Trophoblast cell (in vitro differentiated cells and primary cell): Measurements from ENCODE around the gene UTS2.
A peak's percentile ranks its signal among the peaks of the same experiment; 100 is the strongest.

ENCODE experiments used
- DNase-seq, 2 donors: peaks; one replicate each; pipeline ENCODE4 v3.0.0-alpha.2; 2016
- H2AFZ ChIP-seq: 2 replicates; pipeline ENCODE4 v1.6.1; 2013; ENCODE audit warnings: low read length, moderate library complexity, mild to moderate bottlenecking; ENCODE audit not compliant: insufficient read depth, poor library complexity
- H2AK5ac ChIP-seq: 2 replicates; pipeline ENCODE4 v1.6.1; 2013; ENCODE audit warnings: mild to moderate bottlenecking, low read length
- H2BK120ac ChIP-seq: 2 replicates; pipeline ENCODE4 v1.6.1; 2013; ENCODE audit warnings: low read length, mild to moderate bottlenecking, moderate library complexity; ENCODE audit not compliant: insufficient read depth, poor library complexity
- H2BK12ac ChIP-seq: 2 replicates; pipeline ENCODE4 v1.6.1; 2013; ENCODE audit warnings: mild to moderate bottlenecking, low read length, moderate library complexity
- H2BK5ac ChIP-seq: 2 replicates; pipeline ENCODE4 v1.6.1; 2013; ENCODE audit warnings: low read length, low read depth, moderate library complexity, mild to moderate bottlenecking; ENCODE audit not compliant: poor library complexity
- H3K14ac ChIP-seq: 2 replicates; pipeline ENCODE4 v1.6.1; 2013; ENCODE audit warnings: mild to moderate bottlenecking, low read length
- H3K18ac ChIP-seq: 2 replicates; pipeline ENCODE4 v1.6.1; 2013; ENCODE audit warnings: mild to moderate bottlenecking, low read length
- H3K23ac ChIP-seq: 2 replicates; pipeline ENCODE4 v1.6.1; 2013; ENCODE audit warnings: low read length
- H3K27ac ChIP-seq: 2 replicates; pipeline ENCODE4 v1.5.1; 2013; ENCODE audit warnings: low read depth, mild to moderate bottlenecking, inconsistent platforms, low read length, moderate library complexity
- H3K27me3 ChIP-seq: 2 replicates; pipeline ENCODE4 v1.6.1; 2013; ENCODE audit warnings: inconsistent platforms, mild to moderate bottlenecking, low read length, moderate library complexity; ENCODE audit not compliant: insufficient read depth
- H3K36me3 ChIP-seq, 2 experiments: 1 replicate in 1 of 2; 2 replicates in 1 of 2; pipeline ENCODE4 v1.6.1; 2013; ENCODE audit warnings: low read length in 2 of 2, mild to moderate bottlenecking in 2 of 2, moderate library complexity in 1 of 2; ENCODE audit not compliant: insufficient read depth in 2 of 2, control insufficient read depth in 1 of 2
- H3K4ac ChIP-seq: 2 replicates; pipeline ENCODE4 v1.6.1; 2013; ENCODE audit warnings: low read depth, mild to moderate bottlenecking, low read length, moderate library complexity
- H3K4me1 ChIP-seq, 2 experiments: 1 replicate in 1 of 2; 2 replicates in 1 of 2; pipeline ENCODE4 v1.6.1; 2013; ENCODE audit warnings: low read length in 2 of 2, mild to moderate bottlenecking in 2 of 2, moderate library complexity in 1 of 2; ENCODE audit not compliant: insufficient read depth in 2 of 2, control insufficient read depth in 1 of 2
- H3K4me2 ChIP-seq: 2 replicates; pipeline ENCODE4 v1.6.1; 2013; ENCODE audit warnings: inconsistent platforms, mild to moderate bottlenecking, low read length, moderate library complexity
- H3K4me3 ChIP-seq: 2 replicates; pipeline ENCODE4 v1.5.1; 2013; ENCODE audit warnings: mild to moderate bottlenecking, low read depth, low read length, inconsistent platforms
- H3K79me1 ChIP-seq: one replicate; pipeline ENCODE4 v1.6.1; 2013; ENCODE audit warnings: low read length
- H3K79me2 ChIP-seq: 2 replicates; pipeline ENCODE4 v1.6.1; 2013; ENCODE audit warnings: low read length, mild to moderate bottlenecking; ENCODE audit not compliant: control insufficient read depth, insufficient read depth, poor library complexity
- H3K9ac ChIP-seq: 2 replicates; pipeline ENCODE4 v1.6.1; 2013; ENCODE audit warnings: mild to moderate bottlenecking, low read length
- H3K9me3 ChIP-seq: 2 replicates; pipeline ENCODE4 v1.6.1; 2013; ENCODE audit warnings: low read depth, mild to moderate bottlenecking, control low read depth, inconsistent platforms, low read length; ENCODE audit not compliant: insufficient read depth
- H4K12ac ChIP-seq: 2 replicates; pipeline ENCODE4 v1.6.1; 2013; ENCODE audit warnings: low read depth, mild to moderate bottlenecking, low read length, moderate library complexity
- H4K8ac ChIP-seq: 2 replicates; pipeline ENCODE4 v1.6.1; 2013; ENCODE audit warnings: low read depth, mild to moderate bottlenecking, low read length, moderate library complexity
- H4K91ac ChIP-seq: one replicate; pipeline ENCODE4 v1.6.1; 2013; ENCODE audit warnings: low read depth, mild to moderate bottlenecking, low read length, moderate library complexity
- WGBS: extraction: QIAGEN DNeasy Blood & Tissue Kit; methylation state at CpG from one replicate; pipeline ENCODE4 v1.1.7; 2013; ENCODE audit warnings: missing lambda C conversion rate; ENCODE audit not compliant: insufficient read length, insufficient coverage; ENCODE audit errors: extremely low coverage; 5-methylcytosine and 5-hydroxymethylcytosine counted together

Gene UTS2

GRCh38 chr1:7886405-7886745 is 33.5 kb upstream of the UTS2 start:
- Histone ChIP-seq H3K14ac (no peak overlapping the region), H3K4me1 (no peaks in the 10 kb centered on the region), H3K9me3 (no peaks in the 10 kb centered on the region), H2BK12ac (no peak overlapping the region), H4K12ac (no peak overlapping the region), H3K27ac (no peak overlapping the region), H2AK5ac (no peak overlapping the region), H3K79me2 (no peaks in the 10 kb centered on the region), H2BK120ac (no peak overlapping the region), H3K4ac (no peak overlapping the region), H3K79me1 (no peaks in the 10 kb centered on the region), H2AFZ (no peak overlapping the region), H3K18ac (no peak overlapping the region), H3K27me3 (no peaks in the 10 kb centered on the region), H3K9ac (no peak overlapping the region), H3K36me3 (no peaks in the 10 kb centered on the region), H4K91ac (no peak overlapping the region), H2BK5ac (no peak overlapping the region), H4K8ac (no peak overlapping the region), H3K4me2 (no peak overlapping the region), H3K23ac (no peak overlapping the region), H3K4me3 (no peak overlapping the region)
- no peak for DNase-seq
- WGBS = no CpG with 5 or more reads among the region's 7 CpGs

GRCh38 chr1:7885513-7886404 is 32.9 kb upstream of the UTS2 start:
- no peak overlapping the region for H4K12ac ChIP-seq
- no CpG with 5 or more reads among the region's 27 CpGs for WGBS
- H3K4me2 ChIP-seq = no peak overlapping the region
- no peaks in the 10 kb centered on the region for H3K9me3 ChIP-seq
- H3K79me2 ChIP-seq = no peaks in the 10 kb centered on the region
- no peak overlapping the region for H3K27ac ChIP-seq
- no peaks in the 10 kb centered on the region for H3K4me1 ChIP-seq
- H3K79me1 ChIP-seq = no peaks in the 10 kb centered on the region
- peak; percentile 21 to 45 for DNase-seq
- no peak overlapping the region for H2BK120ac ChIP-seq
- H3K14ac ChIP-seq = no peak overlapping the region
- no peak overlapping the region for H4K91ac ChIP-seq
- H3K36me3 ChIP-seq = no peaks in the 10 kb centered on the region
- no peak overlapping the region for H3K18ac ChIP-seq
- no peaks in the 10 kb centered on the region for H3K27me3 ChIP-seq
- H3K4ac ChIP-seq = no peak overlapping the region
- no peak overlapping the region for H2AFZ ChIP-seq
- no peak overlapping the region for H2AK5ac ChIP-seq
- no peak overlapping the region for H2BK5ac ChIP-seq
- H3K9ac ChIP-seq = no peak overlapping the region
- H4K8ac ChIP-seq = no peak overlapping the region
- peak overlapping the region; percentile 57 for H3K4me3 ChIP-seq
- no peak overlapping the region for H3K23ac ChIP-seq
- no peak overlapping the region for H2BK12ac ChIP-seq

GRCh38 chr1:7884757-7885156 is 31.9 kb upstream of the UTS2 start:
- Histone ChIP-seq H4K91ac (no peak overlapping the region), H3K14ac (no peak overlapping the region), H2AK5ac (no peak overlapping the region), H3K79me2 (no peaks in the 10 kb centered on the region), H3K4ac (no peak overlapping the region), H3K4me1 (no peaks in the 10 kb centered on the region), H3K27ac (no peak overlapping the region), H3K9ac (no peak overlapping the region), H3K23ac (no peak overlapping the region), H3K4me3 (peak overlapping the region; percentile 56), H3K79me1 (no peaks in the 10 kb centered on the region), H2BK120ac (no peak overlapping the region), H4K12ac (no peak overlapping the region), H3K18ac (no peak overlapping the region), H3K36me3 (no peaks in the 10 kb centered on the region), H3K9me3 (no peaks in the 10 kb centered on the region), H2BK5ac (no peak overlapping the region), H2AFZ (no peak overlapping the region), H4K8ac (no peak overlapping the region), H3K4me2 (no peak overlapping the region), H3K27me3 (no peaks in the 10 kb centered on the region), H2BK12ac (no peak overlapping the region)
- DNase-seq = no peak
- no CpG with 5 or more reads among the region's 1 CpG for WGBS

GRCh38 chr1:7879228-7879627 is 26.4 kb upstream of the UTS2 start:
- Histone ChIP-seq H3K36me3 (no peaks in the 10 kb centered on the region), H3K9me3 (peaks cover 8% of the 10 kb centered on the region), H3K4me2 (no peak overlapping the region), H3K4me3 (no peak overlapping the region), H4K12ac (no peak overlapping the region), H3K4me1 (no peaks in the 10 kb centered on the region), H2AFZ (no peak overlapping the region), H3K4ac (no peak overlapping the region), H2BK12ac (no peak overlapping the region), H2BK5ac (no peak overlapping the region), H2BK120ac (no peak overlapping the region), H3K14ac (no peak overlapping the region), H3K18ac (no peak overlapping the region), H4K91ac (no peak overlapping the region), H3K79me2 (no peaks in the 10 kb centered on the region), H3K23ac (no peak overlapping the region), H3K9ac (no peak overlapping the region), H3K27ac (no peak overlapping the region), H4K8ac (no peak overlapping the region), H2AK5ac (no peak overlapping the region), H3K27me3 (no peaks in the 10 kb centered on the region), H3K79me1 (no peaks in the 10 kb centered on the region)
- DNase-seq = no peak
- WGBS = no CpG with 5 or more reads among the region's 3 CpGs
